Thyroid gland (tissue), 4 donors: ENCODE data around the gene PSPN.

Experiments used
- POLR2A ChIP-seq, 2 donors: fragments of 450-650 bp; IDR thresholded peaks; one replicate each; pipeline ENCODE4 v1.6.1; 2017; ENCODE audit warnings: antibody characterized with exemption in 2 of 2, mild to moderate bottlenecking in 2 of 2, moderate library complexity in 1 of 2
- TF ChIP-seq, protein P1 (sequence below), 6 experiments: fragments of 200-600 bp in 3 of 6; fragments of 450-650 bp in 3 of 6; sonication (generic) in 3 of 6; IDR thresholded peaks; one replicate each; pipeline ENCODE4 v1.5.1; 2016 to 2019; ENCODE audit warnings: antibody characterized with exemption in 6 of 6, mild to moderate bottlenecking in 2 of 6, inconsistent platforms in 1 of 6, moderate library complexity in 1 of 6

GRCh38 chr19:6396305-6396704 lies 20.6 kb upstream of the PSPN start:
- no peak for TF ChIP-seq POLR2A (IDR thresholded peaks at IDR 0.05)
- TF ChIP-seq, protein P1, sequence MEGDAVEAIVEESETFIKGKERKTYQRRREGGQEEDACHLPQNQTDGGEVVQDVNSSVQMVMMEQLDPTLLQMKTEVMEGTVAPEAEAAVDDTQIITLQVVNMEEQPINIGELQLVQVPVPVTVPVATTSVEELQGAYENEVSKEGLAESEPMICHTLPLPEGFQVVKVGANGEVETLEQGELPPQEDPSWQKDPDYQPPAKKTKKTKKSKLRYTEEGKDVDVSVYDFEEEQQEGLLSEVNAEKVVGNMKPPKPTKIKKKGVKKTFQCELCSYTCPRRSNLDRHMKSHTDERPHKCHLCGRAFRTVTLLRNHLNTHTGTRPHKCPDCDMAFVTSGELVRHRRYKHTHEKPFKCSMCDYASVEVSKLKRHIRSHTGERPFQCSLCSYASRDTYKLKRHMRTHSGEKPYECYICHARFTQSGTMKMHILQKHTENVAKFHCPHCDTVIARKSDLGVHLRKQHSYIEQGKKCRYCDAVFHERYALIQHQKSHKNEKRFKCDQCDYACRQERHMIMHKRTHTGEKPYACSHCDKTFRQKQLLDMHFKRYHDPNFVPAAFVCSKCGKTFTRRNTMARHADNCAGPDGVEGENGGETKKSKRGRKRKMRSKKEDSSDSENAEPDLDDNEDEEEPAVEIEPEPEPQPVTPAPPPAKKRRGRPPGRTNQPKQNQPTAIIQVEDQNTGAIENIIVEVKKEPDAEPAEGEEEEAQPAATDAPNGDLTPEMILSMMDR (IDR thresholded peaks at IDR 0.05), result no peak
